GM18502 (cell line): ENCODE measurements around the gene NCAPH2.

Source experiments
- ATAC-seq: cut with Tn5 transposase; IDR thresholded peaks from one replicate; pipeline ENCODE4 v1.9.1; 2021; ENCODE audit warnings: mild to moderate bottlenecking; ENCODE audit not compliant: unreplicated experiment, poor library complexity

NCAPH2 gene

DNA sequence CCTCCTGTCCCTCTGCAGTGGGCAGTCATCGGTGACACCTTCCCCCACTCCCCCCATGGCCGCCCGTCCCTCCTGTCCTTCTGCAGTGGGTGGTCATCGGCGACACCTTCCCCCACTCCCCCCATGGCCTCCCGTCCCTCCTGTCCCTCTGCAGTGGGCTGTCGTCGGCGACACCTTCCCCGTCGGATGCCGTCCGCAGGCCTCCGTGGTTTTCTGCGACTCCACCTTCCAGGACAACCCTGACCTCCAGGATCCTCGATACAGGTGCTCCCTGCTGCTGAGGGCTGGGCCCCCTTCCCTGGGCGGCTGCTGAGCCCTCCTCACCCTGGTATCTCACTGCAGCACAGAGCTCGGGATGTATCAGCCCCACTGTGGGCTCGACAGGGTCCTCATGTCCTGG lies 19.1 kb upstream of the NCAPH2 start:
- no peak for ATAC-seq

DNA sequence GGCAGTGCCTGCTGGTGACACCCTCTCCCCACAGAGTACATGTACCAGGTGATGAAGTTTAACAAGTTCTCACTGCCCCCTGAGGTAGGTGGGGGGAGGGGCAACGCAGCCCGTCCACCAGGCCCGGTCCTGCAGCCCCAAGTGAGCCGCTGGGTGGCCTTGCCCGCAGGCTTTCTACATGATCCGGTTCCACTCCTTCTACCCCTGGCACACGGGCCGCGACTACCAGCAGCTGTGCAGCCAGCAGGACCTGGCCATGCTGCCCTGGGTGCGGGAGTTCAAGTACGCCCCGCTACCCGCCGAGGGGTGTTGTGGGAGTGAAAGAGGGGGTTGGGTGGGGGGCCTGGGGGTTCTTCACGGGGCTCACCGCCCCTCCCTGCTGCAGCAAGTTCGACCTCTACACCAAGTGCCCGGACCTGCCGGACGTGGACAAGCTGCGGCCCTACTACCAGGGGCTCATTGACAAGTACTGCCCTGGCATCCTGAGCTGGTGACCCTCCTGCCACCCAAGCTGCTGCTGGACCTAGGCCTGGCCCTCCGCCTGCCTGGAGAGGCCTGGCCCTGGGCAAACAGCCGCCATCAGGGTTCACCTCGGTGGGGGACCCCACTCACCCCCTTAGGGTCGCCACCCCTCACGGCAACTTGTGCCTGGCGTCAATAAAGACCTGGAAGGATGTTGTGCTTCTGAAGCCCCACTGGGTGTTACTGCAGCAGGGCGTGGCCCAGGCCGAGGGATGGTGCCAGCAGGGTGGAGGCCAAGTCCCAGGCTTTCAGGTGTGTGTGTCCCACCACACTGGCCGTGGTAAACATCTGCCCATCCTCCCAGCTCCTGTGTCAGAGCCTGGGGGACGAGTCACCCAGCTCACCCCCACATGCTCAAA lies 18.4 kb upstream of the NCAPH2 start:
- ATAC-seq, result no peak

DNA sequence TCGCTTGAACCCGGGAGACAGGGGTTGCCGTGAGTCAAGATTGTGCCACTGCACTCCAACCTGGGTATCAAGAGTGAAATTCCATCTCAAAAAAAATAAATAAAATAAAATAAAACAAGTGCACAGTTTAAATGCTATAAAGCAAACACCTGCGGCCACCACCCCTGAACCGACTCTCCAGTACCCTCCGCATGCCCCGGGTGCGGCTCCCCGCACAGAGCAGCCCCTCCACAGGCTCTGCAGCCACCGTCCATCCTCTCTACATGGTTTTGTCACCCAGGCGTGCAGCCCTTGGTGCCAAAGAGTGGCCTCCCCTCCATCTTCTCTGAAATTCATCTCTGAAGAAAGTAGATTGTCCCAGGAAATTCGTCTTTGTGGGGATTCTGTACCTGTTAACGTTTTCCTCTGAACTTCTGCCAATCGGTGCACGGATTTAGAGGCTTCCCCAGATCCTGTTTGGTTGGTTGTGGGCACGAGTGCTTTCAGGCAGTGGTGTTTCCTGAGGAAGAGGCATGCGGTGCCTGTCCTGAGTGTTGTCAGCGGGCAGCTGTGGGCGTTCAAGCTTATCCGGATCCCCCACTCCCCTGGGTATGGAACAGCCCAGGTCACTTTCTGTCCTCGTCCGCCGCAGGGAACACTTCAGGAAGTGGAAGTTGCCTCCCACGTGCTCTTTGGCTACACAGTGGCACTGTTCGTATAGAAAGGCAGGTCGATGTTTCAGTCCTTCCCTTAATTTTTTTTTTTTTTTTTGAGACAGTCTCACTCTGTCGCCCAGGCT lies 17.3 kb upstream of the NCAPH2 start:
- no peak for ATAC-seq

DNA sequence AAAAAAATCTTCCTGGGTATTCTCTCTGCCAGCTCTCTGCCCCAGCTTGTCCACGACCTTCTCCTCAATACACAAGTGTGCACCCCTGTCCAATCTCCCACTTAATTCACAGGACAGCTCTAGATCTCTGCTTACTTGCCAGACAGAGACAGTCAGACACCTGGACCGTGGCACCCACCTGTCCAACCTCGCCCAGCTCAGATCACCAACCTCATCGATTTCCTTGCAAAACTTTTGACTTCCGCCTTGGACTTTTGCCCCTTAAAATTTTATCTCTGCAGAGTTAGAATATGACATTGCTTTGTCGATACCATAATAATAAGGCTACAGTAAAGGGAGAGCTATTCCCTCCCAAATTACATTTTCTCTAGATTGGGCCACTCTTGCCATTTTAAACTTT lies 10.9 kb upstream of the NCAPH2 start:
- no peak for ATAC-seq

- no peak for ATAC-seq
Observed at GRCh38 chr22:50498322-50498890, 9.6 kb upstream of the NCAPH2 start.

DNA sequence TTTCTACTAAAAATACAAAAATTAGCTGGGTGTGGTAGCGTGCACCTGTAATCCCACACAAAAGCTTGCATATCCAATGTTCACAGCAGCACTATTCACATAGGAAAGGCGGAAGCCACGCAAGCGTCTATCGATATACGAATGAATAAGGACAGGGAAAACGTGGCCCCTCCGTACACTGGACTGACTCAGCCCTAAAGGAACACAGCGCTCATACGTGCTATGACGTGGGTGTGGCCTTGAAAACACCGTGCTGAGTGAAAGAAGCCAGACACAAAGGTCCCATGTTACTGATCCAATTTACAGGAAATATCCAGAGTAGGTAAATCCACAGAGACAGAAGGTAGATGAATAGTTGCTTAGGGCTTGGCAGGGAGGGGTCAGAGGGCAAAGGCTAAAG lies 7.6 kb upstream of the NCAPH2 start:
- ATAC-seq, result no peak

- ATAC-seq, result no peak
Observed at GRCh38 chr22:50502096-50502495, 5.9 kb upstream of the NCAPH2 start.

DNA sequence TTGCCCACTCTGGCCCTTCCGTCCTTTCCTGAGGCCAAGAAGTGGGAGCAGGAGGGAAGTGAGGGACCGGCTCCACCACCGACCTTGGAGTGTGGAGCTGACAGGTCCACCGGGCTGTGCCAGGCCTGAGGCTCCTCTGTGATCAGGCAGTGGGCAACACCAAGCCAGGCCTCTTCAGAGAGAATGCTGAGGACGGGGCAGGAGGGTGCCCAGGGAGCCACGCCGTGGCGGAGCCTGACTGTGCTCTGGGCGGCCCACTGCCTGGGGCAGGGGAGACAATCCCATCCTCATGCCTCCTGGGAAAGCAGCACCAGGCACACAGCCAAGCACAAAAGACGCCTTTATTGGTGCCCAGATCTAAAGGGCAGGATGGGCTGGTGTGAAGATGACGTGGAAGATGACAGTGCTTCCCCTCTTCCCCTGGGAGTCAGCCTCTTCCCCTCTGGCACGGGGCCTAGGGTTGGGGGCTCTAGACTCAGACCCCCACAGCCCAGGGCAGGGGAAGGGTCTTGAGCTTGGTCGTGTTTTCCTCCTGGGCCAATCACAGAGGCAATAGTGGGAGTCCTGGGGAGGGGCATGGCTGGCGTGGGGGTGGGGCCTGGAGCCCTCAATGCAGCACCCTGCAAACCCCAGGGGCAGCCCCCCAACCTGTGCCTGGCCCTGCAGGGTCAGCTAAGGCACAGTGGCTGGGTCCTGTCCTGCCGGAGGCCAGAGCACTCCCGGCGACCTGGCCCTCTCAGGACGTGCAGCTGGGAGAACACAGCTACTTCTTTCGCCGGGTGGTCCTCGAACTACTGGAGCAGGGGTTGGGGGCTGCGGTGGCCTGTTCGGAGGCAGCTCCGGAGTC lies 5.2 kb upstream of the NCAPH2 start:
- no peak for ATAC-seq

DNA sequence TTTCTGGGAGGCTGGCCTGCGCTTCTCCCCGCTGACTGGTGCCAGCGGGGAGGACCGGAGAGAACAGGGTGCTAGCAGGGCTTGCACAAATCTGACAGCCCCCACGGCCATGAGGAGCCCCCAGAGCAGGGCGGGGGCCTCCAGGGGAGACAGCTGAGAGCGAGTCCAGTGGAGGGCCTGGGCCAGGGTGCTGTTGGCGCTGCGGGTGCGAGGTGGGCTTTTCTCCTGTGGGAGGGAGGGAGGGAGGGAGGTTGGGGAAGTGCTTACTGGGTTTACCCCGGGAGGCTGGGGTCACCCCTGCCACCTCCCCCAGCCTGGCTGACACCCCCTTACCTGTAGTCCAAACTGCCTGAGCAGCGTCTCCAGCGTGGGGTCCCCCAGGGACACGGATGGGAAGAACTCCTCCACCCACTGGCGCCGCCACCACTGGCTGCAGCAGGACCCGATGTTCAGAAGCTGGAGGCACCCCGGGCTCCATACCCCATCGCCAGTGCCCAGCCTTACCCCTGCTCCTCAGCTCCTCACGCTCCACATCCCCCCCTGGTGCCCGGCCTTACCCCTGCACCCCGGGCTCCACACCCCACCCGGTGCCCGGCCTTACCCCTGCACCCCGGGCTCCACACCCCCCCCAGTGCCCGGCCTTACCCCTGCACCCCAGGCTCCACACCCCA lies 4.4 kb upstream of the NCAPH2 start:
- no peak for ATAC-seq

DNA sequence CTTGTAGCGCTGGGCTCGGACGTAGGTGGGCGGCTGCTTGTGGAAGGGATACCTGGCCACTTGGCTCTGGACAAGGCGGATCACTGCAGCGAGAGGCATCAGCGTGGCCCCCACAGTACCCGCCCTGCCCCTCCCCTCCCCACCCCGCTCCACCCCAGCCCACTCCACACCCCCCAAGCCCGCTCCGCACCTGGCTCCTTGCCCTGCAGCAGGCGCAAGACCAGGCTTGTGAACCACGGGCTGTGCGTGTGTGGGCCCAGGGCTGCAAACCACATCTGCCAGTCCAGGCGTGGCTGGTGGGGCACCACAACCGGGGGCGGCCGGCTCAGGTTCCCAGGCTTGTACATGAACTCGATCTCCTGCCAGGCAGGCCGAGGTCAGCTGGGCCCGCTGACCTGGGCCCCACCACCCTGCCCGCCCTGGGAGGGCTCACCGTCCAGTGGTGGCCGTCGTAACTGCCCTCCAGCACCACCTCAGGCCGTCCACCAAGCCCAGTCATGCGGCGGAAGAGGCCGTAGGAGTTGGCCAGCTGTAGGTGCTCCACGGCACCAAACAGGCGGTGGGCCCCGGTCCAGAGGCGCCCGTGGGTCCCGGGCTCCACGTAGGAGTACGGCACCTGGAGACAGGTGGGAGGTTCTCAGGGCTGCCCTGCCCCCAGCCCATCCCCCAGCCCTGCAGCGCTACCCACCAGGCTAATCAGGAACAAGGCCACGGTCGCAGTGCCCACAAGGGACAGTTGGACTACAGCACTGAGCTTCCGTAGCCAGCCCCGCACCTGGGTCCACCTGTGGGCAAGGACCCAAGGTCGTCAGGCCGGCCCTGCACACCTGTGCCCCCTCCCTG lies 3.4 kb upstream of the NCAPH2 start:
- ATAC-seq, result no peak

- no peak for ATAC-seq
Observed at GRCh38 chr22:50505276-50505775, 2.7 kb upstream of the NCAPH2 start.

DNA sequence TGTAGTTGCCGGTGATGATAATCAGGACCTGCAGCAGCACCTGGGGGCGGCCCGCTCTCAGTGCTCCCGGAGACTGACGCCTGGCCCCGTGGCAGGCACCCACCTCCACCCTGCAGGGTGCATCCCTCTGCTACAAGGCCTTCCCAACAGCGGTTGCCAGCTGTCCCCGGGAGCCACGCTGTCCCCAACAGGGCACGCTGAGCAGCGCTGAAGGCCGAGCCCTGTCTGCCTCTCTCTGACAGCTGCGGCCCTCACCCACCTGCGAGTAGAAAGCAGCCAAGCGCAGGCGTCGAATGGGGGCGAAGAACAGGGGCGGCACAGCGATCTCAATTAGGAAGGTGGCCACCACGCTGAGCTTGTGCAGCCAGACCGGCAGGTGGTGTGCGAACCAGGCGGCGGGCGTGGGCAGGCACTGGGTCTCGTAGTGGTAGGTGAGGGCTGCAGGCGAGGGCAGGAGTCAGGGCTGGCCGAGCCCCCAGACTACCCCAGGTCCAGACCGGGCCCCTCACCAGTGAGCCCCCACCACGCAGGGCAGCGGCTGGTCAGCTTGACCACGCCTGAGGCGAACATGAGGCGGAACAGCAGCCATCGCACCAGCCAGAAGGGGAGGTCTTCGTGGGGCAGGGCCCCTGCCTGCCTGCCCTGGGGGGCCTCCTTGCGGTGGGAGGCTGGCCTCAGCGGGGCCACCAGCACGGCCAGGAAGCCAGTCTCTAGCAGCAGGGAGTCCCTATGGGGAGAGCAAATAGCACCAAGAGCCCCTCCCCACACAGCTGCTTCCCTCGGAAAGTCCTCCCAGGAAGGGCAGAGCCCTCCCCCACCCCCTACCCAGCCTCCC lies 2.0 kb upstream of the NCAPH2 start:
- ATAC-seq, result no peak

- peak; percentile 4 for ATAC-seq
Observed at GRCh38 chr22:50506611-50507420, 1.2 kb upstream of the NCAPH2 start.

- ATAC-seq, result peak; percentile 59
Observed at GRCh38 chr22:50507421-50507990, 518 bp upstream of the NCAPH2 start, which contains the start of gene LMF2. TSS of gene LMF2 (minus strand) at chr22:50507702. CDS start at chr22:50507675, 27 bp downstream.

DNA sequence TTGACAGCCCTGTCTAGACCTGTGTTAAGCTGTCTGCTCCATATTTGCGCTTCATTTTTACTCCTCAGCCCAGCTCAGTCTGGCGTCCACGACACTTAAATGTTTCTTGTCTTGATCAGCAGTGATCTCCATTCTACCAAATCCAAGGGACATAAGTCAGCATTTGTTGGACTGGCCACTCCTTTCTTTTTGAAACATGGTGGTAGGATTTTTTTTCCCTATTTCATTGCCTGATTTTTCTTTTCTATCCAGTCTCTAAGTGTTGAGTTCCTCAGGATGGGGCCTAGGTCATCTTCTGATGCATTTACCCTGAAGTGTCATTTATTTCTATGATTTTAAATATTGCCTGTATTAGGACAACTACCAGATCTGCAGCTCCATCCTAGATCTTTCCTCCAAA lies 873 bp downstream of the NCAPH2 start:
- ATAC-seq, result no peak

GRCh38 chr22:50513175-50513574 lies 5.2 kb downstream of the NCAPH2 start:
- no peak for ATAC-seq

DNA sequence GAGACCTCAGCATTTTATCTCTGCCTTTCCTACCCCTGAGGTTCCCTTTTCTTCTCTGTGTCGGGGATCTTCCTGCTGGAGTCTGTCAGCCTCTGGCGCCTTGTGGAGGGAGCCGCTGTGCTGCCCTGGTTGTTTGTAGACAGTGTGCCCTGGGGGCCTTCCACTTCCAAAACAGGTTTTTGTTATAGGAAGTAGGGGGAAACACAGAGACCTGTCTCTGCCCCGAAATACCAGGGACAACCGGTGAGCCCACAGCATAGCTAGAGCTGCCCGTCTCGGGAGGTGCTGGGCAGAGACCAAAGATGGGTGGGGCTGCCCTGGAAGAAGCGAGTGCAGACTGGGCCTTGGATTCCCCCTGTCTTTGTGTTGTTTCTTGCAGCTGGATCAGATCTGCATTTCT lies 8.0 kb downstream of the NCAPH2 start:
- no peak for ATAC-seq
